Upper lobe of left lung (tissue), 6 donors: ENCODE data around the gene HTR2B. TPM values are rescaled to one million over a fixed set of nuclear protein-coding genes. Genes with fewer than 3 reads are reported as not detected.
"Not testable (repeated sequence)": the region's sequence is repeated elsewhere in the genome, so short reads cannot be mapped to it uniquely, and the experiment has no call there.

Source experiments
- ATAC-seq, 2 donors: fragments of 200-7000 bp; cut with Tn5 transposase; one replicate each; pipeline ENCODE4 v1.9.1; 2022; ENCODE audit warnings: mild to moderate bottlenecking in 2 of 2, moderate library complexity in 2 of 2; ENCODE audit not compliant: low FRiP score in 2 of 2
- DNase-seq, 2 donors: peaks; one replicate each; pipeline ENCODE4 v3.0.0-alpha.2; 2019 to 2020
- H3K27ac ChIP-seq, 4 donors: fragments of 200-600 bp; sonication (generic); one replicate each; pipeline ENCODE4 v1.5.1; 2016 to 2019
- H3K27me3 ChIP-seq, 4 donors: fragments of 200-600 bp; sonication (generic); one replicate each; pipeline ENCODE4 v1.5.1; 2017 to 2019
- H3K36me3 ChIP-seq, 4 donors: fragments of 200-600 bp; sonication (generic); one replicate each; pipeline ENCODE4 v1.5.1; 2016 to 2019
- H3K4me1 ChIP-seq, 4 donors: fragments of 200-600 bp; sonication (generic); one replicate each; pipeline ENCODE4 v1.5.1; 2018 to 2019
- H3K4me3 ChIP-seq, 4 donors: fragments of 200-600 bp; sonication (generic); one replicate each; pipeline ENCODE4 v1.5.1; 2017 to 2019; ENCODE audit warnings: mild to moderate bottlenecking in 2 of 4, moderate library complexity in 1 of 4
- H3K9me3 ChIP-seq, 4 donors: fragments of 200-600 bp; sonication (generic); one replicate each; pipeline ENCODE4 v1.5.1; 2018 to 2019
- CTCF ChIP-seq, 6 experiments: fragments of 450-650 bp in 4 of 6; fragments of 200-600 bp in 2 of 6; sonication (generic) in 2 of 6; IDR thresholded peaks; one replicate each; pipeline ENCODE4 v1.5.1; 2016 to 2019; ENCODE audit warnings: antibody characterized with exemption in 6 of 6
- EP300 ChIP-seq, 4 donors: sonication (generic); formaldehyde crosslinking; IDR thresholded peaks; one replicate each; pipeline ENCODE4 v1.5.1; 2017; ENCODE audit warnings: antibody characterized with exemption in 4 of 4, control low read depth in 2 of 4
- POLR2A ChIP-seq, 4 donors: fragments of 450-650 bp; IDR thresholded peaks; one replicate each; pipeline ENCODE4 v1.5.1; 2016 to 2017; ENCODE audit warnings: antibody characterized with exemption in 4 of 4, mild to moderate bottlenecking in 2 of 4
- POLR2AphosphoS5 ChIP-seq, 2 donors: sonication (generic); formaldehyde crosslinking; IDR thresholded peaks; one replicate each; pipeline ENCODE4 v1.5.1; 2017; ENCODE audit warnings: antibody characterized with exemption in 2 of 2
- WGBS, 2 donors: methylation state at CpG; one replicate each; pipeline ENCODE4 v1.1.5; 2017 to 2018; 5-methylcytosine and 5-hydroxymethylcytosine counted together
- total RNA-seq, 6 donors: library from RNA; depleted of rRNA in 4 of 6; stranded (reverse); fragments of >200 nt in 4 of 6; gene quantifications; one replicate each; pipeline versions ENCODE4 v1.1.0 to v1.2.1, GENCODE V29; 2016 to 2021
- donor health status: DM: no; HTN: no; CAD: no; lungs with moderate emphysema.
- donor health status: DM: no; HTN: yes; CAD: no; lungs with severe emphysema.

The HTR2B gene
- total RNA-seq, 6 donors from 2014 or later, result 0.15 to 1.0 (median 0.37) TPM; not detected in 1

DNA sequence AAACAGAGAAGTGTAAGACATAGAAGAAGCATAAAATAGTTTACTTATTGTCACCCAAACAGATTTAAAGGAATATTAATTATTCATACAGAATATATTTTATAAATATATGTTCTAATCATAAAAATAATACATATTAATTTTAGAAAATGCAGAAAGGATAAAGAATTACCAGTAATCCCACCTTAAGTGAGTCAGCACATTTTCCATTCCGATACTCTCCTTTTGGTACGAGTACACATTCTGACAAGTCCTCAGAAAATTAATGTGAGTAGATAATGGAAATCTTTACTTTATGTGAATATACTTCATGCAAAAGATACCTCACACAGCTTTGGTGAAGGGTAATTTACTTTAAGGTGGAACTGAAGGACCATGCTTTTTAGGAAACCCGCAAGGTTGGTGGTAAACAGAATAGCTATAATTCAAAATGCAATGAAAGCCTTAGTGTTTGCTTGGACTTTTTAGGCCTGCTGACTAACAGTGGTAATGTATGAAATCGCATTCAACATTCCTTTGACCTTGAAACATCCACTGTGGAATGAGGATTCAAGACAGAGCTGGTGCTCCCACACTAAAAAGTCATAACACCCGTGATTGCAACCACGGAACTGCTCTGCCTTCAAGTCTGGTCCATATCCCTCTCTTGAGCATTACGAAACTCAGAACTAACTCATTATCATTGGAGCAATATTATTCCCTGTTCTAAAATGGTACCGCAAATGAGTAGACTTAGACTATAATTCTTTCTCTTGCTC lies 28.1 kb upstream of the HTR2B start:
- no peak for DNase-seq
- WGBS, 2 donors, result 91 to 95% methylated on average over 8 of the region's 8 CpGs
- no peaks in the 10 kb centered on the region for H3K4me1 ChIP-seq
- no peak overlapping the region for H3K4me3 ChIP-seq
- no peaks in the 10 kb centered on the region for H3K9me3 ChIP-seq
- H3K27ac ChIP-seq, result no peak overlapping the region
- H3K27me3 ChIP-seq, result no peaks in the 10 kb centered on the region
- ATAC-seq, result no peak
- peaks cover 0 to 54% (median 23%) of the 10 kb centered on the region in 4 donors for H3K36me3 ChIP-seq
- no peak for TF ChIP-seq CTCF (IDR thresholded peaks at IDR 0.05)
- no peak for TF ChIP-seq POLR2A (IDR thresholded peaks at IDR 0.05)
- no peak for TF ChIP-seq POLR2AphosphoS5 (IDR thresholded peaks at IDR 0.05)

DNA sequence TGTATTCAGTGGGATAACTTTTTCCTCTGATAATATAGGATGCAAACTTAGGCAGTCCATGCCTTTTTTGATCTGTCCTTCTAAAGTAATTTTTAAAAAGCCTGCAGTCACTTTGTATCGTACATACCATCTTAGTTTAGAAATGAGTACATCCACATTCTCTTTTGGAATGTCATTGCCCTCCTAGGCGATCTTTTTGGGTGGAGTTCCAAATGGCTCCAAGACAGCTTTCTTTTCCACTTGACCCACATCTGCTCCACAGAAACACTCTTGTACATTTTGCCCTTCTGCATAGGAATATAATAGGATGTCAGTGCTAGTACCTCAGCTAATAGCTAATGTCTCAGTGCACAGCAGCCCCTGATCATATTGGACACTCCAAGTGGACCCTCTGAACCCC lies 21.8 kb upstream of the HTR2B start:
- no peaks in the 10 kb centered on the region for H3K9me3 ChIP-seq
- ATAC-seq (no peak), DNase-seq (no peak)
- no peak overlapping the region for H3K27ac ChIP-seq
- 86 to 94% methylated on average over 2 of the region's 2 CpGs for WGBS, 2 donors
- no peaks in the 10 kb centered on the region for H3K4me1 ChIP-seq
- TF ChIP-seq EP300 (IDR thresholded peaks at IDR 0.05) (no peak), POLR2A (IDR thresholded peaks at IDR 0.05) (no peak), POLR2AphosphoS5 (IDR thresholded peaks at IDR 0.05) (no peak), CTCF (IDR thresholded peaks at IDR 0.05) (no peak)
- peaks cover 0 to 42% (median 13%) of the 10 kb centered on the region in 4 donors for H3K36me3 ChIP-seq
- H3K27me3 ChIP-seq, result no peaks in the 10 kb centered on the region
- H3K4me3 ChIP-seq, result no peak overlapping the region

DNA sequence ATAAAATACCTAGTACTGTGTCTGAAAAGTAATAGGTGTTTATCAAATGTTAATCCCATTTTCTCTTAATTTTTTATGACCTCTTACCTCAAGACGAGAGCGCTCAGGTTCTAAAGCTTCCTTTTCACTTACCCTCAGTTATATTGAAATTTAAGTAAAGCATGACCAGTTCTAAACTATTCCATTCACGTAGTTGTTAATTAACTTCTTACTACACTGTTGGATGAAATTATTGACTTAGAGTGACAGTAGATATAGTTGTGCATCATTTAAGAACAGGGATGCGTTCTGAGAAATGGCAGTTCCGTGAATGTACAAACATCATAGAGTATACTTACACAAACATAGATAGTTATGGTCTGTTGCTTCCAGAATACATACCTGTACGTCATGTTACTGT lies 20.1 kb upstream of the HTR2B start:
- no peak overlapping the region for H3K4me3 ChIP-seq
- no peaks in the 10 kb centered on the region for H3K27me3 ChIP-seq
- H3K9me3 ChIP-seq, result no peaks in the 10 kb centered on the region
- no peak for TF ChIP-seq CTCF (IDR thresholded peaks at IDR 0.05)
- TF ChIP-seq POLR2AphosphoS5 (IDR thresholded peaks at IDR 0.05), result no peak
- TF ChIP-seq EP300 (IDR thresholded peaks at IDR 0.05), result no peak
- no peak for TF ChIP-seq POLR2A (IDR thresholded peaks at IDR 0.05)
- H3K36me3 ChIP-seq, result peaks cover 0 to 37% (median 17%) of the 10 kb centered on the region in 4 donors
- ATAC-seq (no peak), DNase-seq (no peak)
- WGBS, 2 donors, result 97 to 99% methylated on average over 6 of the region's 6 CpGs
- H3K4me1 ChIP-seq, result no peaks in the 10 kb centered on the region
- no peak overlapping the region for H3K27ac ChIP-seq

- H3K36me3 ChIP-seq, H3K27me3 ChIP-seq, H3K4me3 ChIP-seq, H3K9me3 ChIP-seq, ATAC-seq, H3K4me1 ChIP-seq, H3K27ac ChIP-seq, DNase-seq: not testable (repeated sequence)
- WGBS, 2 donors, result 94 to 99% methylated on average over 8 of the region's 8 CpGs
Measured at GRCh38 chr2:231140808-231141207, 16.0 kb upstream of the HTR2B start.

DNA sequence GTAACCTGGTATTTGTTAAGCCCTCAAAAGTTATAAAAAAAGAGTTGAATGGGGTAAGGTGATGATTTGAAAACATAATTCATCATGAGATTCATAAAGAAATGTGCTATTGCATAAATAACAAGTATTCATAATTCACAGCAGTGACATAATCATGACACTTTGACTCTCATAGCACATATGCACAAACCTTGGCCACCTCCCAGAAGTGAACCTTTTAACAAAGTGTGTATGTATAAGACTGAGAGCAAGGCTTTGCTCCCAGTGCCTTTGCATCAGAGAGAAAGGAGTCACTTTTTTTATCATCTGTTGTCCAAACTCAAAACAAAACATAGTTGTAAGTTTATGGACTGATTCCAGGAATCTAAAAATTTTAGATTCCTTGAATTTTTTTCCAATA lies 15.0 kb upstream of the HTR2B start:
- H3K36me3 ChIP-seq, result peaks cover 0 to 10% (median 7%) of the 10 kb centered on the region in 4 donors
- H3K4me3 ChIP-seq, result no peak overlapping the region
- DNase-seq (no peak), ATAC-seq (no peak)
- H3K27me3 ChIP-seq, result no peaks in the 10 kb centered on the region
- H3K4me1 ChIP-seq, result no peaks in the 10 kb centered on the region
- TF ChIP-seq POLR2A (IDR thresholded peaks at IDR 0.05), result no peak
- no peak for TF ChIP-seq CTCF (IDR thresholded peaks at IDR 0.05)
- TF ChIP-seq POLR2AphosphoS5 (IDR thresholded peaks at IDR 0.05), result no peak
- TF ChIP-seq EP300 (IDR thresholded peaks at IDR 0.05), result no peak
- no peaks in the 10 kb centered on the region for H3K9me3 ChIP-seq
- no peak overlapping the region for H3K27ac ChIP-seq
